Activated T-helper 1 cell treated with anti-CD3 and anti-CD28 coated beads, Interleukin-2, amount 50 U/mL, for 16 hours (primary cell): ENCODE data around the gene ALPK3.

Experiments
- DNase-seq, 2 donors: peaks; one replicate each; pipeline ENCODE4 v3.0.0-alpha.2; 2020; ENCODE audit warnings: low read depth in 1 of 2, low spot score in 1 of 2

ALPK3 gene, protein sequence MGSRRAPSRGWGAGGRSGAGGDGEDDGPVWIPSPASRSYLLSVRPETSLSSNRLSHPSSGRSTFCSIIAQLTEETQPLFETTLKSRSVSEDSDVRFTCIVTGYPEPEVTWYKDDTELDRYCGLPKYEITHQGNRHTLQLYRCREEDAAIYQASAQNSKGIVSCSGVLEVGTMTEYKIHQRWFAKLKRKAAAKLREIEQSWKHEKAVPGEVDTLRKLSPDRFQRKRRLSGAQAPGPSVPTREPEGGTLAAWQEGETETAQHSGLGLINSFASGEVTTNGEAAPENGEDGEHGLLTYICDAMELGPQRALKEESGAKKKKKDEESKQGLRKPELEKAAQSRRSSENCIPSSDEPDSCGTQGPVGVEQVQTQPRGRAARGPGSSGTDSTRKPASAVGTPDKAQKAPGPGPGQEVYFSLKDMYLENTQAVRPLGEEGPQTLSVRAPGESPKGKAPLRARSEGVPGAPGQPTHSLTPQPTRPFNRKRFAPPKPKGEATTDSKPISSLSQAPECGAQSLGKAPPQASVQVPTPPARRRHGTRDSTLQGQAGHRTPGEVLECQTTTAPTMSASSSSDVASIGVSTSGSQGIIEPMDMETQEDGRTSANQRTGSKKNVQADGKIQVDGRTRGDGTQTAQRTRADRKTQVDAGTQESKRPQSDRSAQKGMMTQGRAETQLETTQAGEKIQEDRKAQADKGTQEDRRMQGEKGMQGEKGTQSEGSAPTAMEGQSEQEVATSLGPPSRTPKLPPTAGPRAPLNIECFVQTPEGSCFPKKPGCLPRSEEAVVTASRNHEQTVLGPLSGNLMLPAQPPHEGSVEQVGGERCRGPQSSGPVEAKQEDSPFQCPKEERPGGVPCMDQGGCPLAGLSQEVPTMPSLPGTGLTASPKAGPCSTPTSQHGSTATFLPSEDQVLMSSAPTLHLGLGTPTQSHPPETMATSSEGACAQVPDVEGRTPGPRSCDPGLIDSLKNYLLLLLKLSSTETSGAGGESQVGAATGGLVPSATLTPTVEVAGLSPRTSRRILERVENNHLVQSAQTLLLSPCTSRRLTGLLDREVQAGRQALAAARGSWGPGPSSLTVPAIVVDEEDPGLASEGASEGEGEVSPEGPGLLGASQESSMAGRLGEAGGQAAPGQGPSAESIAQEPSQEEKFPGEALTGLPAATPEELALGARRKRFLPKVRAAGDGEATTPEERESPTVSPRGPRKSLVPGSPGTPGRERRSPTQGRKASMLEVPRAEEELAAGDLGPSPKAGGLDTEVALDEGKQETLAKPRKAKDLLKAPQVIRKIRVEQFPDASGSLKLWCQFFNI (N-terminal part only)

DNA sequence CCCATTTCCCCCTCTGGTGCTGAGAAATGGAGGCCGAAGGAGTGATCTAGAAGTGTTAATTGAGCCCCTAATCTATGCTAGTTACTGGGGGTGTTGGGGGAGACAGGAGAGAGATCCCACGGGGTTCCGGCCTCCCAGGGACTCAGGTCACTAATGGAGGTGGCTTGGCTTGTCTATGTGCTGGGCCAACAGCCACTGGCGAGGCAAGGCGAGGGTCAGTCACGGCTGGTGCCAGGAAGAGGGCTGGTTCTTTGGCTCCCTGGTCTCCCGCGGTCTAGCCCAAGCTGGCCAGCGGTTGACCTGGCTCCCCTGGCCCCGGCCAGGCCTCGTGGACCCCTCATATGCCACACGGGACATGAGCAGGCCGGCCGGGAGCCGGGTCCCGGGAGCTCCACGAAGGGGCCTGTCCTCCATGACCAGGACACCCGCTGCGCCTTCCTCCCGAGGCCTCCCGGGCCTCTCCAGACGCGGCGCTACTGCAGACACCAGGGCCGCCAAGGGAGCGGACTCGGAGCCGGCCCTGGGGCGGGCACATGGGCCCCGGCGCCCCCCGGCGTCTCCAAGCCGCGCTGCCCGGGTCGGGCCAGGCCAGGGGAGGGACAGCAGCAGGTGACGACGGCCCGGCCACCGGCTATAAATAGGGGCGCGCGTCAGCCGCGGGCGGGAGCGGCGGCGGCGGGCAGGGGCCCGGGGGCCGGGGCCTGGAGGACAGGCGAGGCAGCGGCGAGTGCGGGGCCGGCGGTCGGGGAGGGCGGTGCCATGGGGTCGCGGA is at the start of gene ALPK3:
Gene ALPK3 (plus strand): TSS at position 663 of the 772 bp plus-strand sequence. CDS start 97 bp downstream, at position 760.
- DNase-seq = no peak

DNA sequence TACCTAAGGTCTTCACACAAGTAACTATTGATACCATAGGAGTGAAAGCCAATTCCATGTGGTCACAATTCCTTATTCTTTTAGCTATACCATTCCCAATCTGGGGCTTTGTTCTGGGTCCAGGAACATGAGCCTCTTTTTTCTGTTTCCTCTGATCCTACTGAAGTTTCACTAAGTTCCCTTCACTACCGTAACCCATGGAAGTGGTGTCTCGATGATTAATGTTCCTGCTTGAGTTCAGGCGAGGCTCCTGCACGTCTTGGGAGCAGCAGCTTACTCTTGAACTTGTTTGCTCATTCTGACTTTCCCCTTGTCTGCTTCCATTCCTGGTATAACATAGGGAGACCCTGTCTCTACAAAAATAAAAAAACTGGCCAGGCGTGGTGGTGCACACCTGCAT is 45.1 kb upstream of the ALPK3 start:
- DNase-seq = no peak

DNA sequence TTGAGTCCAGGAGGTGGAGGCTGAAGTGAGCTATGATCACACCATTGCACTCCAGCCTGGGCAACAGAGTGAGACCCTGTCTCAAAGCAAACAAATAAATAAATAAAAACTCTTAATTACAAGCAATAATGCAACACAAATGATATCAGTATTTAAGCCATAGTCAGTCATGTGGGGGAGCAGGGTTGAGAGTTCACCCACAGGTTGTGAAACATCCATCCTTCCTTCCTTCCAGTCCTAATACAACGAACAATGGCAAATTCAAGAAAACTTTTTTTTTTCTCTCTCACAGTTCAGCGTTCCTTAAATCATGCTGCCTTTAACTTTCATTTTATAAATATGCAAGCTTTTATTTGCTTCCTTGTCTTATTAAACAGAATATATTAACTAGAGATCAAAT is 44.7 kb upstream of the ALPK3 start:
- no peak for DNase-seq

DNA sequence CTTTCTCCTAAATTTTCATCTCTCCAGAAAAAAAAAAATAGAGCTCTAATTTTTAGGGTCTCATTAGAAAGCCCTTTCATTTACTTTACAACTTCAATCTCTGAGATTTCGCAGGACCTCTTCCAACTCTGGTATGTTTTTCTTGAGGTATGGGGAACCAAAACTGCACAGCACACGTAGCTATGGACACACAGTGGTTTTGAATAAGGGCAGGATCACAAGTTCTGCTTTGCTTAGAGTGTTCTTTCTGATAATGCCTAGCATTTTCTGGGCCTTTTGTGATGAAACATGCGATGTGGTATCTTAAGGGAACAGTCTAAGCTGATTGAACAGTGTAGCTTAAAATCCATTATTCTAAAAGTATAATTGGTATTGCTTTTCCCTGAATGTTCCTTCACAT is 43.4 kb upstream of the ALPK3 start:
- no peak for DNase-seq

DNA sequence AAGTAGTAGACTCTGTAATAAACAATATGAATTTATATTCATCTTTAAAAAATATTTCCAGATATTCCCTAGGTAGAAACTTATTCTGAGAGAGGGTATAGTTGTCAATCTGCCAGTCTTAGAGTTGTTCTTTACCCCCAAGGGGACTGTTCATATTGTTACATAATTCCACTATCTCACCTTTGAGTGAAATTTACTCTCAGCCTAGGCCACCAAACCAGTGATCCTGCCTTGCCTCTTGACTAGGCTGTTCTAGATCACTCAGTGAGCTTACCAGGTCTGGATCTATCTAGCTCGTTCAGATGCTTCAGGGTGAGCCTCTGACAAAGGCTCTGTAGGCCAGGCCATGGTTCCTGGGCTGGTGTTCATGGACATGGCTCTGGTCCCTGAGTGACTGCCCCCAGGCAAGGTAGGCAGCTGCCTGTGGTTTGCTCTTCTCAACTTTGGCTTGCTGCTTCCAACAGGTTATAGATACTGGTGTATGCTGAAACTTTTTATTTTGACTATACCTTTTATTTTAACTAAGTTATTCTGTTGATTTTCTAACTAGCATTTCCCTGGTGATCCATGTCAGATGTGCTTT is 41.2 kb upstream of the ALPK3 start:
- DNase-seq = no peak

DNA sequence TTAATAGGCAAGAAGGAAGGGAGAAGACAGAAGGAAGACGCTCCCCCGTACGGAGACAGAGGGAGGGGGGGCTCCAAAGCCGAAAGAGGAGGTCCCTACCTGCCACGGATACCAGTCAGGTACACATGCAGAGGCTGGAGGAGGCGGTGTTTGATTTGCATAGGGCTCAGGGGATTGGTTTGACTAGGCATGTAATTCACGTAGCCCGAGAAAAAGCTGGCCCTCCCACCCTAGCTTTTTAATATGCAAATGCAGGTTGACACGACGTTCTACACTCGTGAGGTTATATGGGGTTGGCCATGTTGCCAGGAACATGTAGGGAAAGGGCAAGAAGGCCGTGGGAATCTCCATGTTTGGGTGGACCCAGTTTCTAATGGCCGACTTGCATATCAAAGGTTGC is 39.0 kb upstream of the ALPK3 start:
- DNase-seq = no peak

DNA sequence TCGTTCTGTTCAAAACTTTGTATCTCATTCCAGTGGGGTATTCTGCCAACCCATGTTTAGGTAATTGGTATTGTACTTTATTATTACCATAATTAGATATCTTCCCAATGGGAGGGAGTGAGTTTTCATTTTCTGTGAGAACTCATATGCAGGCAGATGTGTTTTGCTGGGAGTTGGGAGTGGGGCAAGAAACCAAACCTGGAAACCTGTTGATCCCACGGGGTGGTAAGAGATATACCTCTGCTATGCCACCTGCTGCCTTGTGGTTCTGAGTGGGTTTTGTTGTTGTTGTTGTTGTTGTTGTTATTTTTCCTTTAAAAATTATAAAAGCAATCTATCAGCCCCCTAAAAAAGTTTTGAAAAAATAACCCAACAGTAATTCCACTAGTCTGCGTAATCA is 36.7 kb upstream of the ALPK3 start:
- DNase-seq = no peak

DNA sequence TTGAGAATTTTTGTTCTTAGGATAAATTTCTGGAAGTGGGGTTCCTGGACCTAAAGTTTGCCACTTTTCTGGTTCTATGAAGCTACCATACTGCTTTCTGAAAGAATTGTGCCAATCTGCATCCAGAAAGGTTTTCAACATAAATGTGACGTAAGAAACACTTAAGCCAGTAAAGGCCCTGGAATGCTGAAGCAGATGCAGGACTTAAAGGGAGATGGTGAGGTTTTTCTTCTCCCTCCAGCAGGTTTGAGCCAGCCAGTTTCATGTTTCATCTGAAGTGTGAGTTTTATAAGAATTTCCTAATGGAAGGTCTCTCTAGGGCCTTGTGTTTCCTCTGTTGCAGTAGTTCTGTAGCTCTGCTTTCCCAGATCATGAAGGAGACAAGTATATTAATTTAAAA is 35.7 kb upstream of the ALPK3 start:
- no peak for DNase-seq

DNA sequence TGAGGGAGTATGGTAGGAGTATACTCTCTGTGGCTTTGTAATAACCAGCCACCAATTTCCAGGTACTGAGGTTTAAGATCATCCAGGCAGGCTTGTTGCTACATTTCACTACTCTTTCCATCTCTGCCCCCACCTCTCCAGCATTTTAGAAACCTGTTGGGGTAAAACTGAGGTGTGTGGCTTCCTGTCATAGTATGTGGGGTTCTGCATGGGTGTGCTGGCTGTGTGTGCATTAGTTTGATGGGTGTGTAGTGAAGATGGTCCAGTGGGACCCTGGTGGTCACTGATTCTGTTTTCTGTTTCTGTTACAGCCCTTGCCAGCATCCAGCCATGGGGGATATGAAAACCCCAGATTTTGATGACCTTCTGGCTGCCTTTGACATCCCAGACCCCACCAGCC is 34.8 kb upstream of the ALPK3 start:
- DNase-seq = no peak

DNA sequence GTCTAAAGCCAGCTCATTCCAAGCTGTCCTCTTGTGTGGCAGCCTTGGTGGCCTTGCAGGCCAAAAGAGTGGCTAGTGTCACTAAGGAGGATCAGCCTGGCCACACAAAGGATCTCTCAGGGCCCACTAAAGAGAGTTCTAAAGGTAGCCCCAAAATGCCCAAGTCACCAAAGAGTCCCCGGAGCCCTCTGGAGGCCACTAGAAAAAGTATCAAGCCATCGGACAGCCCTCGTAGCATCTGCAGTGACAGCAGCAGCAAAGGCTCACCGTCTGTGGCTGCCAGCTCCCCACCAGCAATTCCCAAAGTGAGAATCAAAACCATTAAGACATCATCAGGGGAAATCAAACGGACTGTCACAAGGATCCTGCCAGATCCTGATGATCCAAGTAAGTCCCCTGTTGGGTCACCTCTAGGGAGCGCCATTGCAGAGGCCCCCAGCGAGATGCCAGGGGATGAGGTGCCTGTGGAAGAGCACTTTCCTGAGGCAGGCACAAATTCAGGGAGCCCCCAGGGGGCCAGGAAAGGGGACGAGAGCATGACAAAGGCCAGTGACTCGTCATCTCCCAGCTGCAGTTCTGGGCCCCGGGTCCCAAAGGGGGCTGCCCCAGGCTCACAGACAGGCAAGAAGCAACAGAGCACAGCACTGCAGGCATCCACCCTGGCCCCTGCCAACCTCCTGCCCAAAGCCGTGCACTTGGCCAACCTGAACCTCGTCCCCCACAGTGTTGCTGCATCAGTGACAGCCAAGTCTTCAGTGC is 33.5 kb upstream of the ALPK3 start:
- no peak for DNase-seq

DNA sequence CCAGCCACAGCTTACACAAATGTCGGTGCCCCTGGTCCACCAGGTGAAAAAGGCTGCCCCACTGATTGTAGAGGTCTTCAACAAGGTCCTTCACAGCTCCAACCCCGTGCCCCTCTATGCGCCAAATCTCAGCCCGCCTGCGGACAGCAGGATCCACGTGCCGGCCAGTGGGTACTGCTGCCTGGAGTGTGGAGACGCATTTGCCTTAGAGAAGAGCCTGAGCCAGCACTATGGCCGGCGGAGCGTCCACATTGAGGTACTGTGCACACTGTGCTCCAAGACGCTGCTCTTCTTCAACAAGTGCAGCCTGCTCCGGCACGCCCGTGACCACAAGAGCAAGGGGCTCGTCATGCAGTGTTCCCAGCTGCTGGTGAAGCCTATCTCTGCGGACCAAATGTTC is 32.9 kb upstream of the ALPK3 start:
- DNase-seq = no peak

DNA sequence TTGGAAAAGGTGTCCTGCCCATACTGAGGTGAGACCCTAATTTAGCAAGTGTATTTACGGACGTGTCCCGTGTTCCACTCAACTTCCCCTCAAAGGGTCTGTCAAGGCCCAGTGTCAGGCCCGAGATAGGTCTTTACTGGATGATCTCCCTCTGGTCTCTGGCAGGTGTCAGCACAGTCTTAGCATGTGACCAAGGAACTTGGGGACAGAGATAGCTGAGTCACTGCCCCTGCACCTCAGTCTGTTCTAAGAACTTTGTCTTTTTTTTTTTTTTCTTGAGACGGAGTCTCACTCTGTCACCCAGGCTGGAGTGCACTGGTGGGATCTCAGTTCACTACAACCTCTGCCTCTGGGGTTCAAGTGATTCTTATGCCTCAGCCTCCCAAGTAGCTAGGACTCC is 32.1 kb upstream of the ALPK3 start:
- DNase-seq = no peak

DNA sequence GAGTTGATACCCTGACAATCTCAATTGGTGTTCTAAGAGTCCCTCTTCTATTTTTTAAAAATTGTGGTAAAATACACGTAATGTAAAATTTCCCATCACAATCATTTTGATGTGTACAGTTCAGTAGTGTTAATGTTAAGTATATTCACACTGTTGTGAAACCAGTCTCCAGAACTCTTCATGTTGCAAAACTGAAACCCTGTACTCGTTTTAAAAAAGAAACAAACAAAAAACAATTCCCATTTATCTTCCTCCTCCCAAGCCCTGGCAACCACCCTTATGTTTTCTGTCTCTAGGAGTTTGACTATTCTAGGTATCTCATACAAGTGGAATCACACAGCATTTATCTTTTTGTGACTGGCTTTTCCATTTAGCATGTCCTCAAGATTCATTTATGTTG is 28.7 kb upstream of the ALPK3 start:
- no peak for DNase-seq

DNA sequence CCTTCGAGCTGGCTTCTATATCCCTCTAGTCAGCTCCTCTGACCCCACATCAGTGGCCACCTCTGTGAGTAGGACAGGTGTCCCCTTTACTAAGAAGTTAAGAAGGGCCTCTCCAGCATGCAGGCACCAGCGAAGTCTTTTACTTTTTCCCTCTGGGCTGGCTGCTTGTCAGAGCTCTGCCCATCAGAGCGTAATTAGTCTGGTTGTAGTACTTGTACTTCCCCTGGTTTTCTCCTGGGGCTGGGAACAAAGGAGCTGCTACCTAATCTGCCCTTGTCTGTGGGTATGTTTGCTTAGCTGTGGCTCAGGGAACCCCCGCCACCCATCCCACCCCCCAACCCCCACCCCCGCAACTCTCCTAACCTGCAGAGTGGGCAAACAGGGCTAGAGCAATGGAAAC is 27.4 kb upstream of the ALPK3 start:
- DNase-seq = no peak

DNA sequence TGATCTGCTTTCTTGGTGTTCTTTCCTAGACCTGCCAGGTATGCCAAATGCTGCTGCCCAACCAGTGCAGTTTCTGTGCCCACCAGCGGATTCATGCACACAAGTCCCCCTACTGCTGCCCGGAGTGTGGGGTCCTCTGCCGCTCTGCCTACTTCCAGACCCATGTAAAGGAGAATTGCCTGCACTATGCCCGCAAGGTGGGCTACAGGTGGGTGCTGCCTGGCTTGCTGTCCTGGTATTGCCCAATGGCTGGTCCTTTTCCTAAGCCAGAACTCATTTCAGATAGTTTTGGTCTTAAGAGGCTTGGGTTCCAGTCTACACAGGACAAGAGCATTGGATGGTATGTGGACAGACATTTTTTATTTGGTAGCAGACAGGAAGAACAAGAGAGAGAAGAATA is 26.5 kb upstream of the ALPK3 start:
- DNase-seq = no peak

DNA sequence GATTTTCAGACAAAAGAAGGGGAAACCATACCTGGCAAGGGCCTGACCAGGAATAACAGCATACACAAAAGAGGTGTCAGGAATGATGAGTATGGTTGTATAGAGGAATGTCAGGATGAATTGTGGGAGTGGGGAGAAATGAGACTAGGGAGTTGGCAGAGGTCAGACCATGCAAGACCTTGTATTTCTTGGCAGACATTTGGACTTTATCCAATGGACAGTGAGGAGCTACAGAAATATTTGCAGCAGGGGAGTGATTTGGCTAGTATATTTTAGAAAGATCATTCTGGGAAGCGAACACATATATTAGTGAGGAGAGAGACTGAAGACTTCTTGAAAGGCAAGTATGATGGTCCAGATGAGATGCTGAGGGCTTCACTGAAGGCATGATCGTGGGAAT is 25.4 kb upstream of the ALPK3 start:
- DNase-seq = no peak

DNA sequence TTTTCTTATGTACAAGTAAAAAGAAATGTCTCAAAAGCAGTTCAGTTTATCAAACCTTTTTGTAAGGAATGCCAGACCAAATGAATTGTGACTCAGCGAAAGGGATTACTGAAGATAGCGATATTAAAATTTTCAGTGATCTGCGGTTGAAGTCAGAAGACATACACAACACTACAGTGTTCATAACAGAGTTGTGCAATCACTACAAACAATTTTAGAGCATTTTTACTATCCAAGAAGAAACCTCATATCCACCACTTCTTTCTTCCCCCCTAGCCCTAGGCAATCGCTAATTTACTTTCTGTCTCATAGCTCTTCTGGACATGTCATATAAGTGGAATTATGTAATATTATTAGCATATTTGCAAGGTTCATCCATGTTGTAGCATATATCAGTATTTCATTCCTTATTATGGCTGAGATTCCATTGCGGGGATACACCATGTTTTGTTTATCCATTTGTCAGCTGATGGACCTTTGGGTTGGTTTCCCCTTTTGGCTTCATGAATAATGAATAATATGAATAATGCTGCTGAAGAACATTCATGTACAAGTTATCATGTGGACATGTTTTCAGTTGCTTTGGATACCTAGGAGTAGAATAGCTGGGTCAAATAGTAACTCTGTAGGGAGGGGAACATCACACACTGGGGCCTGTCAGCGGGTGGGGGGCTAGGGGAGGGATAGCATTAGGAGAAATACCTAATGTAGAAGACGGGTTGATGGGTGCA is 23.6 kb upstream of the ALPK3 start:
- DNase-seq = no peak

DNA sequence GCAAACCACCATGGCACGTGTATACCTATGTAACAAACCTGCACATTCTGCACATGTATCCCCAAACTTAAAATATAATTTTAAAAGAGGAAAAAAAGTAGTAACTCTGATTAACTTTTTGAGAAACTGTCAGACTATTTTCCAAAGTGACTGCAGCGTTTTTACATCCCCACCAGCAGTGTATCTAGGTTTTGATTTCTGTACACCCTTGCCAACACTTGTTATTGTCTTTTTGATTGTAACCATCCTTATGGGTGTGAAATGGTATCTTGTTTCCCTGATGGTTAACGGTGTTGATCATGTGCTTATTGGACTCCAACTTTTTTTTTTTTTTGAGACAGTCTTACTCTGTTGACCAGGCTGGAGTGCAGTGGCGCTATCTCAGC is 23.0 kb upstream of the ALPK3 start:
- no peak for DNase-seq

DNA sequence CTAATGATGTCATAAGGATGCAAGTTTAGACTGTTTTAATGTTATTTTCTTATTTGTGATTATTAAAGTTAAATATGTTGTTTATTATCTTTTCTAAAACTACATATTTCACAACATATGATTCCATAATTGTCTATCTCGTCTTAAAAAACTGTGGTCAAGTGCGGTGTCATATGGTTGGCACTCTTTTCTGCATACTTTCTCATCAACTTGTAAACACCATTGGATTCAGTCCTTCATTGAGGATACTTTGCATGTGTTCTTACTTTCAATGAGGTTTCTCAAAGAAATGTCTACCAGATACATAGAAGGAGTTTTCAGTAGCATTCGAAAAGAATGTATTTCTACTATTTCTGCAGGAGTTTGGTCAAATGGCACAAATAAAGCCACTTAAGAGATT is 22.0 kb upstream of the ALPK3 start:
- DNase-seq = no peak
